Forelimb muscle (tissue), 1 donor: ENCODE data around the gene GPRC5C. TPM values are rescaled to one million over a fixed set of nuclear protein-coding genes. Genes with fewer than 3 reads are reported as not detected.

Source experiments
- DNase-seq: peaks from one replicate; pipeline ENCODE4 v3.0.0-alpha.2; 2013; ENCODE audit warnings: low read depth
- polyA plus RNA-seq: library from polyadenylated mRNA; unstranded; fragments of 120-200 nt; gene quantifications from one replicate; pipeline ENCODE4 v1.2.1, GENCODE V29; 2013; ENCODE audit not compliant: insufficient read length

GPRC5C gene
- polyA plus RNA-seq, 1 donor, result 38.7 TPM

- no peak for DNase-seq
These were observed 24.5 kb upstream of the GPRC5C start for GRCh38 chr17:74407384-74407783.

GRCh38 chr17:74408262-74408661, 23.6 kb upstream of the GPRC5C start:
- DNase-seq, result no peak

- DNase-seq, result no peak
These were observed 23.1 kb upstream of the GPRC5C start for GRCh38 chr17:74408815-74409214.

GRCh38 chr17:74410001-74410443, 21.9 kb upstream of the GPRC5C start:
- DNase-seq, result no peak

- no peak for DNase-seq
These were observed 19.3 kb upstream of the GPRC5C start for GRCh38 chr17:74412581-74412980.

DNA sequence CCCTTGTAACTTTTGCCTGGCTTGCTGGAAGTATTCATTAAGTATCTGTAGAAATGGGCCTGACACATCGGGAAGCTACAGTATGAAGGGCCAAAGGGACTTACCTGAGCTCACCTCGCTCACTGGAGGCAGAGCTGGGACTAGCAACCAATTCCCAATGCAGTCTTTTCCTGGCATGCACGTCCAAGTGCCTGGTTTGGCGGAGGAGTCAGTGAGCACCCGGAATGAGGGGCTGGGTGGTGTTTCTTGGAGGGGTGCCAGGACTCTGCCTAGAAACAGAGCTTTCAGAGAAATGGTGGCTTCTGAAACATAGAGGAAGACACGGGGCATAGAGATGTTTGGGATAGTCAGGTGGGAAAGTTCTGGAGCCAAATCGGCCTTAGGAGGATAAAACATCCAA, 18.4 kb upstream of the GPRC5C start:
- DNase-seq, result no peak

DNA sequence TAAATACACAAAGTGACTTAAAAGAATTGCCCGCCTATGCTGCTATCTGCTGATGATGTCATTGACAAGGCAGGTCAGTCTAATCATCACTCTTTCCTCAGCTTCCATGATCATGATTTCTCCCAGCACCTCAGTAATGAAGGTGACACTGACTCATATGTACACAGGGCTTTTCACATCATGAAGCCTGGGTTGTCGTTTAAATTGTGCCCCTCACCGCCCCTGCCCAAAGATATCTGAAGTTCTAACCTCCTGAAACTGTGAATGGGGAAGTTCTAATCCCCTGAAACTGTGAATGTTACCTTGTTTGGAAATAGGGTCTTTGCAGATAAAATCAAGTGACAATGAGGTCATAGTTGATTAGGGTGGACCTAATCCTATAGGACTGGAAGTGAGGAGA, 17.4 kb upstream of the GPRC5C start:
- DNase-seq, result no peak

DNA sequence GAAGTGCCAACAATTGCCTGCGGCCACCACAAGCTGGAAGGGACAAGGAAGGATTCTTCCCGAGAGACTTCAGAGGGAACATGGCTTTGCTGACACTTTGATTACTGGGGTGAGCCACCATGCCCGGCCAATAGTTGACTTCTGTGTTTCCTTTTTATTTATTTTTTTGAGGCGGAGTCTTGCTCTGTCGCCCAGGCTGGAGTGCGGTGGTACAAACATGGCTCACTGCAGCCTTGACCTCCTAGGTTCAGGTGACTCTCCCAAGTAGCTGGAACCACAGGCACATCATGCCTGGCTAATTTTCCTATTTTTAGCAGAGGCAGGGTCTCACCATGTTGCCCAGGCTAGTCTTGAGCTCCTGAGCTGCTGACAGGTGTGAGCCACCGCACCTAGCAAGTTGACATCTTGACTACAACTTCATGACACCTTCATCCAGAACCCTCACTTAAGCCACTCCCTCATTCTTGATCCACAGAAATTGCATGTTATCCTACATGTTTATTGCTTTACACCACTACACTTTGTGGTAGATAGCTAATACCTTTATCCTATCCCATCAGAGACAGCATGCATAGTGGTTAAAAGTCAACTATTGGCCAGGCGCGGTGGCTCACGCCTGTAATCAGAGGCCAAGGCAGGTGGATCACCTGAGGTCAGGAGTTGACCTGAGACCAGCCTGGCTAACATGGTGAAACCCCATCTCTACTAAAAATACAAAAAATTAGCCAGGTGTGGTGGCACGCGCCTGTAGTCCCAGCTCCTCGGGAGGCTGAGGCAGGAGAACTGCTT, 16.1 kb upstream of the GPRC5C start:
- DNase-seq, result no peak

GRCh38 chr17:74417178-74418045, 14.5 kb upstream of the GPRC5C start:
- DNase-seq, result no peak

GRCh38 chr17:74419928-74420411, 11.9 kb upstream of the GPRC5C start:
- DNase-seq, result no peak

- no peak for DNase-seq
These were observed 7.8 kb upstream of the GPRC5C start for GRCh38 chr17:74424117-74424516.

- no peak for DNase-seq
These were observed 7.2 kb upstream of the GPRC5C start for GRCh38 chr17:74424657-74425056.

- DNase-seq, result no peak
These were observed 5.3 kb upstream of the GPRC5C start for GRCh38 chr17:74426551-74427047.

DNA sequence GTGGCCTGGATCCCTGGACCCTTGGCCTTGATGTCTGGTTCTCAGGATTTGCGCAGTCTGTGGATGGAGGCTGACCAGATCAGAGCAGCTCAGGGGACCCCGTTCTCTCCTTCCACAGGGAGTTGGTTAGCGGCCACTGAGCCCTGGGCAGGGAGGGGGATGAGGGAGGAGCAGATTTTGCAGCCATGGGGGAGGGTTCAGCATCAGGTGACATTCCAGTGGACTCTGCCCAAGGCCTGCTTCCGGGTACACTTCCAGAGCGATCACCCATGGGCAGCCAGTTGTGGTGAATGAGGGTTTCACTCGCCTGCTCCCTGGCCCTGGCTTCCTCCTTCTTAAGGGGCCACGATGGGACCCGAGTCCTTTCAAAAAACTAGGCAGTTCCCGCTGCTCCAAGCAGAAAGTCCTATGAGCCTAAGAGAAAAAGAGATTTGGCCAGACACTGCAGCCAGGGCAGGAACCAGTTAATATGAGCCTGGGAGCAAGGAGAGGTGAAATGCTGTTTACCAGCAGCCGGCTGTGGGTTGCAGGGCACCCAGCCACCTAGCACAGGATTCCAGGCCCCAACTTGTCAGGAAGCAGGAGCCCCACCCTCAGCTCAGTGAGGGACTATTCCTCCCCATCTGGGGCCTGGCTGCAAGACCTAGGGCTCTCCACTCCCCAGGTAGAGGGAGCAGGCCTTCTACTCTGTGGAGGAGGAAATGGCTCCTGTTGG, 4.7 kb upstream of the GPRC5C start:
- DNase-seq, result no peak

- DNase-seq, result no peak
These were observed 4.1 kb upstream of the GPRC5C start for GRCh38 chr17:74427763-74428153.

DNA sequence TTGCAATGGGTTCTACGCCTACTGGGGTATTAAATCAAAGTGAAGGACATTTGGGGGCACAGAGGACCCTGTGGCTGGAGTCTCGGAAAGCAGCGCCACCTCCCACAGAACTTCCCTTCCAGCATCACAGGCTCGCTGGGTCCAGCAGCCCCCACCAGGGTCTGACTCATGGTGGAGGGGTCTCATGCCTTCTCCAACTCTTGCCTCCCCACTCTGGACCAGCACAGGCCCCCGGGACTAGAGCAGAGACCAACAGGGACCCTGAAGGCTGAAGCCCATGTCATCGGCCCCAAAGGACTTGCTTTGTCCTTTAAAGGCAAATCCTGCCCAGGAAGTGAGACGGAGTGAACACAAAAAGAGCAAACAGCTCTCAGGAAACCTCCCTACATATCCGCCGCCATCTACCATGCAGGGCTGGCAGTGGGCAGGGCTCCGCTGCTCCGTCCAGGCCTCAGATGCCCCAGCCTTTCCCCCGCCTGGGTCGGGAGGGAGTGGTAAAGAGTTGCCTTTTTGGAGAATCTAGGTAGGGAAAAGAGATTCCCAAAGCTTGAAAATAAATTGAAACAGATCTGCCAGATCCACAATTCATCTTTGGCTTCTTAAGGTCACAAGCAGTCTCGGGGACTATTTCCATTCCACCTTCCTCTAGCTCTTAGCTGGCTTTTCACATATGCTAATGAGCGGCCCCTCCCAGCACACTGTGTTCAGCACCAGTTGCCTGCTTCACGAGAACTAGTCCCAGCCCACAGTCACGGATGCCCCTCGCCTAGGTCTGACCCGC, 2.1 kb upstream of the GPRC5C start:
- DNase-seq, result no peak

DNA sequence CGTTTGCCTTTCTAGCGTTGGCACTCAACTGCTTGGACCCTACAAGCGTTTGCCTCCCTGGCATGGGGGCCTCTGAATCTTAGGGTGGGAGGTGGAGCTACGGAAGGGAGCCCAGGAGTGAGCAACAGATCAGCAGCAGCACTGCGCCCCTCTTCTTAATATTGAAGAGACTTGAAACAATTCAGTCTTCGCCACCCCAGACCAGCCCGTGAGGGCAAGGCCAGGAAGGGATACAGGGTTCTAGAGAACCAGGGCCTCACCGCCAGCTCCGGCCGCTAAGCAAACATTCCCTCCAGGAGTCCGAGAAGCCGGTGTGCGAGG, 1.5 kb upstream of the GPRC5C start:
- DNase-seq, result no peak

DNA sequence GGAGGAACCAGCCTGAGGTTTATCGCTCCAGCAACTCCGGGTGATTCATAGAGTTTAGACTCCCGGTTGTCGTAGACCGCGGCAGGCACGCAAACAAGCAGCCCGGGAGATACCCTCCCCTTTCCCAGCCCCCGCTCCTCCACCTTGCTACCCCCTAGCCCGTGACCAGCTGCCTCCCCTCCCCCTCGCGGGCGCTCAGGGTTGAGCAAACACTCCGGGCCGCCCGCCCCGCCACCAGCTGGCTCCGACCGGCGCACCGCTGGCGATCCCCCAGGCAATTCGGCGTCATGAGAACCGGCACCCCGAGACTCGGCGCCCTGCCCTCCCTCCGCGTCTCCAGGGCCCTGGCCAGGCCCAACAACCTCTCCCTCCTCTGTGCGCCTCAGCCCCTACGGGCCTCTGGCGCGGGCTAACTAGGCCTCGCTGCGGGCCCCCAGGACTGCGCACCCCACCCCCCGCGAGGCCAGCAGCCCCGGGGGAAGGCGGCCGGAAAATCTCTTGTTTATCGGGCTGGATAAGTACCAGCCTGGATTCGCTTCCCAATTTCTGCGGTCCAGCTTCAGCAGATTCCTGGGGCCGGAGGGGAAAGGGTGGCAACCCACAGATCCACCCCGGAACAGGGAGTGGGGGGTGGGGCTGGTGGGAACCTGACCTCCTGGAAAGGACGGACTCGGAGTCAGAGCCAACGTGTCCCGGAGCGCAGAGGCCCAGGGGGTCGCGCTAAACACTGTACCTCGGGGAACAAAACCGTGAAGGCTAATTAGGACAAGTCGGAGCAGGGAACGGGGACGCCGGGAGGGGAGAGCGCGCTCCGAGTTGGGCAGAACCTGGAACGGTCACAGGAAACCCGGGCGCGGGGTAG, 951 bp upstream of the GPRC5C start:
- no peak for DNase-seq

GRCh38 chr17:74432424-74432690, 469 bp downstream of the GPRC5C start:
- DNase-seq, result no peak

DNA sequence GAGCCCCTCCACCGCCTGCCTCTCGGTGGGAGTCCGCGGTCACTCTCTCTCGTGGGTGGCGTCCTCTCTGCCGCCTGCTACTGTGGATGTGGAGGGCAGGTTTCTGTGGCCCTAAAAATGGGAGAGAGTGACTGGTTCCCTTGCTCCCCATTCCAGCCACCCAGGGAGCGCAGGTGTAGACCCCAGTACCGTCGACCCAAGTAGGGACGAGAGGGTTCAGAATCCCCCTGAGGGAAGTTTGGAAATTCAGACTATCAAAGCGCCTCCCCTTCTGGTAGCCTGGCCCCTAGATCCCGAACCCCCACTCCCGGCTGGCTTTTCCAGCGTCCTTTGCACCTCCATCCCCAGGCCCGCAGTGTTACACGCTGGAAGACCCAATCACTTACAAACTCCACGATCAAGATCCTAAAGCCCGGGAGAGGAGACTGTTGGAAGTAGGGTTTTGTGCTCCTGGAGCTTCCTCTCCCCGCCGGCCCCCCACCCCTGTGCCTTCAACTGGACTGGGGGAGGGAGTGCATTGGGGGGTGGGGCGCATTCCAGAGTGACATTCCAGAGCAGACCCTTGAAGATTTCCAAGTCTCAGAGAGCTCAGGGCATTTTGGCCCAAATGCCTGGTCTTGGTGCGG, 991 bp downstream of the GPRC5C start:
- DNase-seq, result no peak
